Uterus (tissue), 2 donors: ENCODE results near the gene LSP1.

Source experiments
- CTCF ChIP-seq, 4 experiments: fragments of 200-600 bp in 2 of 4; fragments of 450-650 bp in 2 of 4; sonication (generic) in 2 of 4; IDR thresholded peaks; one replicate each; pipeline ENCODE4 v1.5.1; 2016 to 2019; ENCODE audit warnings: antibody characterized with exemption in 4 of 4, mild to moderate bottlenecking in 2 of 4, moderate library complexity in 1 of 4
- POLR2A ChIP-seq, 2 donors: fragments of 450-650 bp; IDR thresholded peaks; one replicate each; pipeline ENCODE4 v1.6.1; 2016; ENCODE audit warnings: antibody characterized with exemption in 2 of 2, mild to moderate bottlenecking in 1 of 2, moderate library complexity in 1 of 2

GRCh38 chr11:1836011-1836945, 16.6 kb upstream of the LSP1 start:
- TF ChIP-seq CTCF (IDR thresholded peaks at IDR 0.05) = no peak
- no peak for TF ChIP-seq POLR2A (IDR thresholded peaks at IDR 0.05)
